ENCODE results near the gene DCAF8L1. TPM values are rescaled to one million over a fixed set of nuclear protein-coding genes. Genes with fewer than 3 reads are reported as not detected.
A peak's percentile ranks its signal among the peaks of the same experiment; 100 is the strongest.
"Not testable (repeated sequence)": the region's sequence is repeated elsewhere in the genome, so short reads cannot be mapped to it uniquely, and the experiment has no call there.

Gene DCAF8L1
- total RNA-seq, 1 donor from 2014 or later, result not detected

DNA sequence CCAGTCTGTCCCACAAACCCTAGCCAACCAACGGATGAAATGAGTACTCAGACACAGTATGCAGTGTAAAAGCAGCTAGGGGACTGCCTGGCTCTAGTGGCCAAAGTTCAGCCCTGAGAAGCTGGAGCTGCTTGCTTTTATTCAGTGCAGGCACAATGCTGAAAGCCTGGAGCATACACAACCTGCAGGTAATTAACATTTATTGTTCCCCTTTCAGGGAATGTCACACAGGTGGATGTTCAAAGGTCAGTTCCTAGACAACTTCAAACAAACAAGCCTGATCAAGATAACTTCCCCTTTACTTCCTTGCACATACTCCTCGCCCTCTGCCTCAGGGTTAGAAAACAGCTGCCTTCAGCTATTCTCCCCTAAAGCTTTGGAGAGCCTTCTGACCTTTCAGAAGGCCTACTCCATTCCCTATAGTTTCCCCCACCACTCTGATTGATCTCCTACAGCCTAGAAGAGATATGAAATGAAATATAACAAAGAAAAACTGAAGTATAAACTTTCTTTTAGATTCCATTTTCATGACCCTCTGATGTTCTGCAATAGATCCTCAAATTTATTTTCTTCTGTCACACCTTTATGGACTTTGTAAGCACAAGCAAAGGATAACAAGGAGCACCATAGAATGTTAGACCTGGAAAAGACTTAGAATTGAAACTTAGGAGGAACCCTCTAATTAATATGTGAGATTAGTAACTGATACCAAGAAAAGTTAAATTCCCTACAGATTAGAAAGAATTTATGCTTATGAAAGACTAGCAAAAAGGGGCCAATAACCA is 6.8 kb upstream of the DCAF8L1 start:
- H3K79me2 ChIP-seq (ENCODE audit: low read depth), result no peaks in the 10 kb centered on the region
- no peaks in the 10 kb centered on the region for H3F3A ChIP-seq (ENCODE audit: low read depth)
- H3K27ac ChIP-seq, result no peak overlapping the region
- no peaks in the 10 kb centered on the region for H3K27me3 ChIP-seq
- no peak overlapping the region for H2AFZ ChIP-seq (replicated peaks)
- H3K4me1 ChIP-seq, result no peaks in the 10 kb centered on the region
- peak; percentile 13 for DNase-seq (ENCODE audit: low spot score)
- H3K9me3 ChIP-seq (ENCODE audit: low read depth), result no peaks in the 10 kb centered on the region
- Mint-ChIP-seq H3K36me3 (no peaks in the 10 kb centered on the region), H3K9me3 (no peaks in the 10 kb centered on the region), H3K4me1 (no peaks in the 10 kb centered on the region), H3K27me3 (ENCODE audit: insufficient read depth, low read depth) (no peaks in the 10 kb centered on the region), H3K4me3 (no peak overlapping the region), H3K27ac (no peak overlapping the region)
- TF ChIP-seq, protein P1, sequence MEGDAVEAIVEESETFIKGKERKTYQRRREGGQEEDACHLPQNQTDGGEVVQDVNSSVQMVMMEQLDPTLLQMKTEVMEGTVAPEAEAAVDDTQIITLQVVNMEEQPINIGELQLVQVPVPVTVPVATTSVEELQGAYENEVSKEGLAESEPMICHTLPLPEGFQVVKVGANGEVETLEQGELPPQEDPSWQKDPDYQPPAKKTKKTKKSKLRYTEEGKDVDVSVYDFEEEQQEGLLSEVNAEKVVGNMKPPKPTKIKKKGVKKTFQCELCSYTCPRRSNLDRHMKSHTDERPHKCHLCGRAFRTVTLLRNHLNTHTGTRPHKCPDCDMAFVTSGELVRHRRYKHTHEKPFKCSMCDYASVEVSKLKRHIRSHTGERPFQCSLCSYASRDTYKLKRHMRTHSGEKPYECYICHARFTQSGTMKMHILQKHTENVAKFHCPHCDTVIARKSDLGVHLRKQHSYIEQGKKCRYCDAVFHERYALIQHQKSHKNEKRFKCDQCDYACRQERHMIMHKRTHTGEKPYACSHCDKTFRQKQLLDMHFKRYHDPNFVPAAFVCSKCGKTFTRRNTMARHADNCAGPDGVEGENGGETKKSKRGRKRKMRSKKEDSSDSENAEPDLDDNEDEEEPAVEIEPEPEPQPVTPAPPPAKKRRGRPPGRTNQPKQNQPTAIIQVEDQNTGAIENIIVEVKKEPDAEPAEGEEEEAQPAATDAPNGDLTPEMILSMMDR (IDR thresholded peaks at IDR 0.05), result no peak
- TF ChIP-seq EZH2 (IDR thresholded peaks at IDR 0.05) (no peak), EZH2phosphoT487 (IDR thresholded peaks at IDR 0.05) (no peak)
- no peaks in the 10 kb centered on the region for H3K36me3 ChIP-seq
- no peak overlapping the region for H3K4me2 ChIP-seq
- no peak overlapping the region for H3K4me3 ChIP-seq
- H3K9ac ChIP-seq, result no peak overlapping the region
- H4K20me1 ChIP-seq (ENCODE audit: low read depth), result no peaks in the 10 kb centered on the region

DNA sequence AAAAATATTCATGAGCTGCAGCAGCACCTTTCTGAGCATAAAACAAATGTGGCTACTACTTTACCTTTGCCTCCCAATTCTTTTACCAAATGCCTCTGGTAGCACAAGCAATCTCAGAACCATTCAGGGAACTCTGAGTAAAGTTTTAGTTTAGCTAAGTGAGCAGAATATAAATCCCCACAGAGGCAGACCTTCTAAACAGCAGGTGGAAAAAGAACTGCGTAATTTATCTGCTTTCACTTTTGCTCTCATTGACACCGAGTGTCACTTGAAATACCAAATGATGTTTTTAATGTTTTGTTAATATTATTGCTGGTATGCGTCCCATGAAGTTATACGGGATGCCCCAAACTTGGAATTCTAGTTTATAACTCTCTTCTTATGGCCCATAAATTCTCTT is 4.3 kb downstream of the DCAF8L1 start:
- not testable (repeated sequence) for H3K27me3 Mint-ChIP-seq (ENCODE audit: insufficient read depth, low read depth)

DNA sequence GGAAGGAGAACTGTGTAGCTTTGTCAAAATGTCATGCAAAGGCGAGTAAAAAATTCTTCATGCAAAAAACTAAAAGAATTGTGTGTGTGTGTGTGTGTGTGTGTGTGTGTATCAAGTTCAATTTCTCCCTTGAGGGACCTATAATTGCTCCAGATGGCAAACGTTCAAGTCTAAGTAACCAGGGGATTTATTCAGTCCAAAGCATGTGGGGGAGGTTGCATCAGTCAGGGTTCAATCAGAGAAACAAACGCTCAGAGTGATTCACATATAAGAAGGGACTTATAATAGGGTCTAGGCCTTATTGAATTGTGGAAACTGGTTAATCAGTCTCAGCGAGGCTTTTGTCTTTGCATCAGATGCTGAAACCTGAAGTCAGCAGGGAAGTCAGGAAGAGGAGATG is 5.0 kb downstream of the DCAF8L1 start:
- H3K27ac ChIP-seq, result no peak overlapping the region
- H3K79me2 ChIP-seq (ENCODE audit: low read depth), result no peaks in the 10 kb centered on the region
- no peak overlapping the region for H2AFZ ChIP-seq (replicated peaks)
- no peaks in the 10 kb centered on the region for H3F3A ChIP-seq (ENCODE audit: low read depth)
- Mint-ChIP-seq H3K4me1 (no peaks in the 10 kb centered on the region), H3K36me3 (no peaks in the 10 kb centered on the region), H3K27me3 (ENCODE audit: insufficient read depth, low read depth) (peaks cover 4% of the 10 kb centered on the region), H3K27ac (no peak overlapping the region), H3K4me3 (no peak overlapping the region), H3K9me3 (peaks cover 4% of the 10 kb centered on the region)
- H3K4me1 ChIP-seq, result no peaks in the 10 kb centered on the region
- no peak overlapping the region for H3K9ac ChIP-seq
- no peaks in the 10 kb centered on the region for H3K36me3 ChIP-seq
- no peak overlapping the region for H3K4me3 ChIP-seq
- no peak for DNase-seq (ENCODE audit: low spot score)
- no peak for TF ChIP-seq EZH2phosphoT487 (IDR thresholded peaks at IDR 0.05)
- no peak for TF ChIP-seq EZH2 (IDR thresholded peaks at IDR 0.05)
- H3K27me3 ChIP-seq, result no peaks in the 10 kb centered on the region
- no peak overlapping the region for H3K4me2 ChIP-seq
- no peaks in the 10 kb centered on the region for H4K20me1 ChIP-seq (ENCODE audit: low read depth)
- no peaks in the 10 kb centered on the region for H3K9me3 ChIP-seq (ENCODE audit: low read depth)

More for the DNA sequence above, 4.3 kb downstream of the DCAF8L1 start:
- not testable (repeated sequence) for H3K9me3 ChIP-seq (ENCODE audit: low read depth); H3F3A ChIP-seq (ENCODE audit: low read depth); H3K4me3 ChIP-seq; H3K9me3 Mint-ChIP-seq; H4K20me1 ChIP-seq (ENCODE audit: low read depth); H2AFZ ChIP-seq (replicated peaks); H3K9ac ChIP-seq; H3K36me3 ChIP-seq; H3K4me3 Mint-ChIP-seq; H3K36me3 Mint-ChIP-seq; DNase-seq (ENCODE audit: low spot score); H3K4me1 ChIP-seq; H3K79me2 ChIP-seq (ENCODE audit: low read depth); H3K4me2 ChIP-seq; H3K27ac ChIP-seq; H3K27me3 ChIP-seq; H3K4me1 Mint-ChIP-seq; H3K27ac Mint-ChIP-seq

DNA sequence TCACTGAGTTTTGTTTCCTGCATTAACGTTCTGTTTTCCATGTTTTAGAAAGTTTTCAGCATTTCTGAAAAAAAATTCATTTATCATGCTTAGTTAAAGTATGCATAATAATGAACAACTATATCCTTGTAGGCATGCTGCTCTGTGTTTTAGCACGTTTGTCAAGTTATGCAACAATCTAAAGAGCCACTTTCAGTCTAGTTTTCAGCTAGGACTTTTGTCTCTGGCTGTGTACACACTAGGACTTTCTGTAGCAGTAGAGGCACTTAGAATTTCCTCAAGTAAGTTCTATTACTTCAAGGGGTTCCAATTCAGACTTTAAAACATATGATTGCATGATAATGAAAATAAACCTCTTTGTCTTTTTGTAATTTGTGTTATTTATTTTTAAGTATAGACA is 12.4 kb downstream of the DCAF8L1 start:
- Histone ChIP-seq H3K27ac (no peak overlapping the region), H3K4me1 (no peaks in the 10 kb centered on the region), H3K9ac (no peak overlapping the region), H3K36me3 (no peaks in the 10 kb centered on the region), H3K27me3 (no peaks in the 10 kb centered on the region), H3K4me2 (no peak overlapping the region), H3K9me3 (ENCODE audit: low read depth) (no peaks in the 10 kb centered on the region), H4K20me1 (ENCODE audit: low read depth) (no peaks in the 10 kb centered on the region), H2AFZ (replicated peaks) (no peak overlapping the region), H3F3A (ENCODE audit: low read depth) (no peaks in the 10 kb centered on the region), H3K4me3 (no peak overlapping the region), H3K79me2 (ENCODE audit: low read depth) (no peaks in the 10 kb centered on the region)
- no peak for DNase-seq (ENCODE audit: low spot score)
- H3K9me3 Mint-ChIP-seq, result peaks cover 12% of the 10 kb centered on the region
- H3K4me3 Mint-ChIP-seq, result no peak overlapping the region
- H3K36me3 Mint-ChIP-seq, result no peaks in the 10 kb centered on the region
- no peak overlapping the region for H3K27ac Mint-ChIP-seq
- no peaks in the 10 kb centered on the region for H3K4me1 Mint-ChIP-seq
- TF ChIP-seq EZH2phosphoT487 (IDR thresholded peaks at IDR 0.05), result no peak
- TF ChIP-seq EZH2 (IDR thresholded peaks at IDR 0.05), result no peak
- TF ChIP-seq, protein P1 (IDR thresholded peaks at IDR 0.05), result no peak
- H3K27me3 Mint-ChIP-seq (ENCODE audit: insufficient read depth, low read depth), result peaks cover 5% of the 10 kb centered on the region
